Gastroesophageal sphincter (tissue), 3 donors: ENCODE results near the gene RNF183.

Experiments
- CTCF ChIP-seq, 4 experiments: fragments of 200-600 bp in 2 of 4; fragments of 450-650 bp in 2 of 4; sonication (generic) in 1 of 4; IDR thresholded peaks; one replicate each; pipeline ENCODE4 v1.5.1; 2017 to 2019; ENCODE audit warnings: antibody characterized with exemption in 4 of 4, mild to moderate bottlenecking in 2 of 4, moderate library complexity in 2 of 4
- EP300 ChIP-seq: sonication (generic); formaldehyde crosslinking; IDR thresholded peaks from one replicate; pipeline ENCODE4 v1.6.1; 2017; ENCODE audit warnings: antibody characterized with exemption, mild to moderate bottlenecking
- POLR2A ChIP-seq, 2 donors: fragments of 450-650 bp; IDR thresholded peaks; one replicate each; pipeline ENCODE4 v1.6.1; 2017; ENCODE audit warnings: antibody characterized with exemption in 2 of 2, mild to moderate bottlenecking in 2 of 2, moderate library complexity in 1 of 2
- POLR2AphosphoS5 ChIP-seq: sonication (generic); formaldehyde crosslinking; IDR thresholded peaks from one replicate; pipeline ENCODE4 v1.6.1; 2017; ENCODE audit warnings: antibody characterized with exemption

GRCh38 chr9:113326230-113326629, 23.1 kb upstream of the RNF183 start:
- TF ChIP-seq CTCF (IDR thresholded peaks at IDR 0.05) (no peak), POLR2A (IDR thresholded peaks at IDR 0.05) (no peak), POLR2AphosphoS5 (no peak), EP300 (no peak)
